Endothelial cell of umbilical vein (primary cell): ENCODE measurements around the gene FYTTD1.

Experiments used
- EZH2 ChIP-seq: IDR thresholded peaks from 2 replicates; pipeline ENCODE4 v1.6.1; 2012; ENCODE audit warnings: borderline replicate concordance, low read depth, mild to moderate bottlenecking, moderate library complexity, low read length, inconsistent platforms; ENCODE audit not compliant: severe bottlenecking
- POLR2A ChIP-seq: IDR thresholded peaks from 2 replicates; pipeline ENCODE4 v1.6.1; 2012; ENCODE audit warnings: low read depth, mild to moderate bottlenecking, control low read depth, low read length
- POLR2AphosphoS5 ChIP-seq: IDR thresholded peaks from 2 replicates; pipeline ENCODE4 v1.6.1; 2012; ENCODE audit warnings: low read depth, mild to moderate bottlenecking, control low read depth, low read length, moderate library complexity; ENCODE audit not compliant: insufficient read depth
- TF ChIP-seq, protein P1 (sequence below), 2 donors: IDR thresholded peaks; 1 replicate in 1 of 2; 2 replicates in 1 of 2; pipeline ENCODE4 v1.5.1; 2011; ENCODE audit warnings: low read length in 2 of 2, mild to moderate bottlenecking in 2 of 2, moderate library complexity in 2 of 2, control low read depth in 1 of 2, inconsistent platforms in 1 of 2, low read depth in 1 of 2; ENCODE audit not compliant: insufficient read depth in 1 of 2; ENCODE audit errors: extremely low read depth in 1 of 2

DNA sequence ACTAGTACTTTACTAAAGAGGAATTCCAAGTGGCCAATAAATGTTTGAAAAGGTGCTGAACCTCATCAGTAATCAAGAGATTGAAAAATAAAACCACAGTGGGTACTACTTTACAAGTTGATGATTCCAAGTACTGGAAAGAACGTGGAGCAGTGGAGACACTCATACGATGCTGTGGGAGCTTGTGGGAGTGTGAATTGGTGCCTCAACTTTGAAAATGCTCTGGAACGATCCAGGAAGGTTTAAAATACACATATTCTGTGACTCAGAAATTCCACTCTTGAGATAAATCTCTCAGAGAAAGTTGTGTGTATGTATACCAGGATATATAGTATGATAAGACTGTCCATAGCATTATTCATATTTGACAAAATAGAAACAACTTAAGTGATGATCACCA is 50.7 kb downstream of the FYTTD1 start:
- TF ChIP-seq EZH2 (no peak), POLR2AphosphoS5 (no peak), POLR2A (no peak)
- TF ChIP-seq, protein P1, sequence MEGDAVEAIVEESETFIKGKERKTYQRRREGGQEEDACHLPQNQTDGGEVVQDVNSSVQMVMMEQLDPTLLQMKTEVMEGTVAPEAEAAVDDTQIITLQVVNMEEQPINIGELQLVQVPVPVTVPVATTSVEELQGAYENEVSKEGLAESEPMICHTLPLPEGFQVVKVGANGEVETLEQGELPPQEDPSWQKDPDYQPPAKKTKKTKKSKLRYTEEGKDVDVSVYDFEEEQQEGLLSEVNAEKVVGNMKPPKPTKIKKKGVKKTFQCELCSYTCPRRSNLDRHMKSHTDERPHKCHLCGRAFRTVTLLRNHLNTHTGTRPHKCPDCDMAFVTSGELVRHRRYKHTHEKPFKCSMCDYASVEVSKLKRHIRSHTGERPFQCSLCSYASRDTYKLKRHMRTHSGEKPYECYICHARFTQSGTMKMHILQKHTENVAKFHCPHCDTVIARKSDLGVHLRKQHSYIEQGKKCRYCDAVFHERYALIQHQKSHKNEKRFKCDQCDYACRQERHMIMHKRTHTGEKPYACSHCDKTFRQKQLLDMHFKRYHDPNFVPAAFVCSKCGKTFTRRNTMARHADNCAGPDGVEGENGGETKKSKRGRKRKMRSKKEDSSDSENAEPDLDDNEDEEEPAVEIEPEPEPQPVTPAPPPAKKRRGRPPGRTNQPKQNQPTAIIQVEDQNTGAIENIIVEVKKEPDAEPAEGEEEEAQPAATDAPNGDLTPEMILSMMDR (IDR thresholded peaks at IDR 0.05; ENCODE audit: extremely low read depth in 1 of 2, insufficient read depth in 1 of 2, low read depth in 1 of 2, low read length in 2 of 2), result no peak
